ENCODE data around the gene TLX2. TPM values are rescaled to one million over a fixed set of nuclear protein-coding genes. Genes with fewer than 3 reads are reported as not detected.

Gene TLX2
- total and polyA plus RNA-seq, 2 of the 13 experiments (the other 11 are each of a cell fraction or from before 2014, with no cell fraction given): 0.05 to 0.20 TPM

DNA sequence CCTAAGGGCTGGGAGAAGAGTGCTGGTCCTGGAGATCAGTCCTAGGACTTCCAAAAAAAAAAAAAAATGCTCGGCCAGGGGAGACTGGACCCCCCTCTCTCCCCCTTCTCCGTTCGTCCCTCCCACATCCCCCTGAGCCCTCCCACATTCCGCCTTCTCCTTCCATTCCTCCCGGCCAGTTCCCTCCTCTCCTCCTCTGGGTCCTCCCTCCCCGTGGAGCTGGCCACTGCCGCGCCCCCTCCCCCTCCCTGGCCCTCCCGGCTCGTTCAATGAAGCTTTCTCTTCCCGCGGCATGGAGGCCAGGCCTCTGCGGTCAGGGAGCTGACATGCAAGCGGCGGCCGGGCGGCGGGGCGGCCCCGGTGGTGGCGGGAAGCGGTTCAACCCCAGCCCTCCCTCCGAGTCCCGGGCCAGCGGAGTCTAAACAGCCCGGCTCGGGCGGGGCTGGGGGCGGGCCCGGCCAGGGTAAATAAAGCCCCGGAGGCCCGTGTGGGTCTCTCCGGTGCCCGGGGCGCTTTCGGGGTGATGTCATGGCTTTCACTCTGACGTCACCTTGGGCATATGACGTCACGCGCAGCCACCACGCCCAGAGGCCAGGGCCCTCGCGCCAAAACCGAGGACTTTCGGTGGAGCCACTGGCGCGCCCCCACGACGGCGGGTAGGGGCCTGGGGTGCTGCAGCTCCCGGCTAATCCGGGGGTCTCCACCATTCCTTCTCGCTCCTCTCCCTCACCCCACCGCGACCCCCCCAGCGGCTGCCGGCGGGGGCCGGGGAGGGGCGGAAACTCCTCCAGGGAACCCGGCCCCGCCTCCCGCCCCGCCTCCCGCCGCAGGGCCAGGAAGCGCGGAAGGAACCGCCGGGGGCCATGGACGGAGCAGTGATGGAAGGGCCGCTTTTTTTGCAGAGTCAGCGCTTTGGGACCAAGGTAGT is 39.9 kb downstream of the TLX2 start, which contains the start of the genes DOK1 and LOXL3 (continued):
- TF ChIP-seq MEF2D (CRISPR knock-in tag; IDR thresholded peaks at IDR 0.05) (no peak; the same call in 1 of the 2 replicates), JUN (CRISPR knock-in tag; IDR thresholded peaks at IDR 0.05) (peak; percentile 33; the same call in 1 of the 2 replicates), KDM2A (CRISPR knock-in tag; IDR thresholded peaks at IDR 0.05; ENCODE audit: borderline replicate concordance, low read depth) (0 out of 2 replicates have a peak, but pooled peaks have one; percentile 34), MAFK (conservative IDR thresholded peaks at IDR 0.05 in 1 of 2, IDR thresholded peaks at IDR 0.05 in 1 of 2; ENCODE audit: low read length in 2 of 2) (peak; percentile 99), TARDBP (CRISPR knock-in tag; IDR thresholded peaks at IDR 0.05) (peak; percentile 57; the same call in 1 of the 2 replicates), ZNF678 (CRISPR knock-in tag; IDR thresholded peaks at IDR 0.05) (no peak), CREB1 (IDR thresholded peaks at IDR 0.05) (peak; percentile 99), CREB1 (CRISPR knock-in tag; IDR thresholded peaks at IDR 0.05) (peak; percentile 91), ZNF180 (CRISPR knock-in tag; IDR thresholded peaks at IDR 0.05; ENCODE audit: borderline replicate concordance, low read depth) (no peak), ZNF776 (CRISPR knock-in tag; IDR thresholded peaks at IDR 0.05) (peak; percentile 75; the same call in 1 of the 2 replicates), ASH2L (IDR thresholded peaks at IDR 0.05; ENCODE audit: insufficient read length, low read depth, low read length) (peak; percentile 54), SIN3A (IDR thresholded peaks at IDR 0.05; ENCODE audit: borderline replicate concordance, low read depth, low read length) (peak; percentile 34; the same call in 1 of the 2 replicates), THAP11 (CRISPR knock-in tag; IDR thresholded peaks at IDR 0.05) (0 out of 2 replicates have a peak, but pooled peaks have one; percentile 19), ZMYM2 (CRISPR knock-in tag; IDR thresholded peaks at IDR 0.05) (0 out of 2 replicates have a peak, but pooled peaks have one; percentile 48)
- TF ChIP-seq, protein P1, sequence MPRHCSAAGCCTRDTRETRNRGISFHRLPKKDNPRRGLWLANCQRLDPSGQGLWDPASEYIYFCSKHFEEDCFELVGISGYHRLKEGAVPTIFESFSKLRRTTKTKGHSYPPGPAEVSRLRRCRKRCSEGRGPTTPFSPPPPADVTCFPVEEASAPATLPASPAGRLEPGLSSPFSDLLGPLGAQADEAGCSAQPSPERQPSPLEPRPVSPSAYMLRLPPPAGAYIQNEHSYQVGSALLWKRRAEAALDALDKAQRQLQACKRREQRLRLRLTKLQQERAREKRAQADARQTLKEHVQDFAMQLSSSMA (CRISPR knock-in tag; IDR thresholded peaks at IDR 0.05): peak; percentile 80
- TF ChIP-seq, protein P2, sequence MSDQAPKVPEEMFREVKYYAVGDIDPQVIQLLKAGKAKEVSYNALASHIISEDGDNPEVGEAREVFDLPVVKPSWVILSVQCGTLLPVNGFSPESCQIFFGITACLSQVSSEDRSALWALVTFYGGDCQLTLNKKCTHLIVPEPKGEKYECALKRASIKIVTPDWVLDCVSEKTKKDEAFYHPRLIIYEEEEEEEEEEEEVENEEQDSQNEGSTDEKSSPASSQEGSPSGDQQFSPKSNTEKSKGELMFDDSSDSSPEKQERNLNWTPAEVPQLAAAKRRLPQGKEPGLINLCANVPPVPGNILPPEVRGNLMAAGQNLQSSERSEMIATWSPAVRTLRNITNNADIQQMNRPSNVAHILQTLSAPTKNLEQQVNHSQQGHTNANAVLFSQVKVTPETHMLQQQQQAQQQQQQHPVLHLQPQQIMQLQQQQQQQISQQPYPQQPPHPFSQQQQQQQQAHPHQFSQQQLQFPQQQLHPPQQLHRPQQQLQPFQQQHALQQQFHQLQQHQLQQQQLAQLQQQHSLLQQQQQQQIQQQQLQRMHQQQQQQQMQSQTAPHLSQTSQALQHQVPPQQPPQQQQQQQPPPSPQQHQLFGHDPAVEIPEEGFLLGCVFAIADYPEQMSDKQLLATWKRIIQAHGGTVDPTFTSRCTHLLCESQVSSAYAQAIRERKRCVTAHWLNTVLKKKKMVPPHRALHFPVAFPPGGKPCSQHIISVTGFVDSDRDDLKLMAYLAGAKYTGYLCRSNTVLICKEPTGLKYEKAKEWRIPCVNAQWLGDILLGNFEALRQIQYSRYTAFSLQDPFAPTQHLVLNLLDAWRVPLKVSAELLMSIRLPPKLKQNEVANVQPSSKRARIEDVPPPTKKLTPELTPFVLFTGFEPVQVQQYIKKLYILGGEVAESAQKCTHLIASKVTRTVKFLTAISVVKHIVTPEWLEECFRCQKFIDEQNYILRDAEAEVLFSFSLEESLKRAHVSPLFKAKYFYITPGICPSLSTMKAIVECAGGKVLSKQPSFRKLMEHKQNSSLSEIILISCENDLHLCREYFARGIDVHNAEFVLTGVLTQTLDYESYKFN (CRISPR knock-in tag; conservative IDR thresholded peaks at IDR 0.05): no peak; the same call in 1 of the 2 replicates
- TF ChIP-seq, protein P3, sequence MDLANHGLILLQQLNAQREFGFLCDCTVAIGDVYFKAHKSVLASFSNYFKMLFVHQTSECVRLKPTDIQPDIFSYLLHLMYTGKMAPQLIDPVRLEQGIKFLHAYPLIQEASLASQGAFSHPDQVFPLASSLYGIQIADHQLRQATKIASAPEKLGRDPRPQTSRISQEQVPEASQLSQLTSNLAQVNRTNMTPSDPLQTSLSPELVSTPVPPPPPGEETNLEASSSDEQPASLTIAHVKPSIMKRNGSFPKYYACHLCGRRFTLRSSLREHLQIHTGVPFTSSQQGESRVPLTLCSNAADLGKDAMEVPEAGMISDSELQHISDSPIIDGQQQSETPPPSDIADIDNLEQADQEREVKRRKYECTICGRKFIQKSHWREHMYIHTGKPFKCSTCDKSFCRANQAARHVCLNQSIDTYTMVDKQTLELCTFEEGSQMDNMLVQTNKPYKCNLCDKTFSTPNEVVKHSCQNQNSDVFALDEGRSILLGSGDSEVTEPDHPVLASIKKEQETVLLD (CRISPR knock-in tag; IDR thresholded peaks at IDR 0.05; ENCODE audit: low read depth): peak; percentile 69

Data from HepG2 (cell line).